ENCODE measurements around the gene INSYN2B. TPM values are rescaled to one million over a fixed set of nuclear protein-coding genes. Genes with fewer than 3 reads are reported as not detected.

Gene INSYN2B
- total and polyA plus RNA-seq, 2 of the 4 experiments (the other 2 are of a cell fraction), result 9.1 to 33.5 TPM

DNA sequence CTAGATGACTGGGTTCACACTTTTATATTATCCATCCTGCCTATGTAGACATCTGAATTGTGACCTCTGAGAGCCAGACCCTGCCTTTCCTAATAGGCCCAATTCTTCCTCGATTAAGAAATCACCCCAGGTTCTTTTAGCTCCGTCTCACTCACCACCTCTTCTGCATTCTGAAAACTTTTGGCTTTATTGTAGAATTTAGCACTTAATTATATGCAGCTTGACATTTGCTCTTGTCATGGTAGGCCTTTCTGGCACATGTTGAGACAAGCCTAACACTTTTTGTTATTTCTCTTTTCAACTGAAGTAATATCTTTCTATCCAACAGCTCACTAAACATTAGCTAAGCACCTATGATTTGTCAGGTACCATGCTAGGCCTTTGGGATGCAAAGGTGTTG is 163.3 kb downstream of the INSYN2B start:
- POLR2A ChIA-PET (ENCODE audit: unreplicated experiment), result no interaction called here
- intact Hi-C loops (cut with micrococcal nuclease), result no loop called here

More for the DNA sequence above, 163.3 kb downstream of the INSYN2B start:
- Histone ChIP-seq H3K4me1 (ENCODE audit: control insufficient read depth, insufficient read depth, low read length) (no peaks in the 10 kb centered on the region), H3K9me1 (ENCODE audit: insufficient read depth, low read length) (no peaks in the 10 kb centered on the region; the same call in 1 of the 2 replicates), H3K36me3 (ENCODE audit: control insufficient read depth, insufficient read depth, low read length) (no peaks in the 10 kb centered on the region), H2AK5ac (ENCODE audit: low read depth, low read length) (no peak overlapping the region), H3K9me3 (ENCODE audit: control insufficient read depth, insufficient read depth, low read length) (no peaks in the 10 kb centered on the region), H2AFZ (replicated peaks; ENCODE audit: low read length, poor library complexity) (no peak overlapping the region), H4K8ac (ENCODE audit: low read depth in 2 of 2, low read length in 2 of 2) (no peak overlapping the region), H3K27ac (ENCODE audit: insufficient read depth, low read length) (no peak overlapping the region), H2BK5ac (ENCODE audit: low read depth, low read length, poor library complexity, severe bottlenecking) (no peak overlapping the region), H3K4me3 (ENCODE audit: insufficient read depth, low read depth, low read length) (no peak overlapping the region), H2BK20ac (ENCODE audit: low read depth, low read length) (no peak overlapping the region), H2AK9ac (replicated peaks; ENCODE audit: low read depth, low read length, poor library complexity) (no peak overlapping the region), H3K14ac (replicated peaks; ENCODE audit: low read depth, low read length) (no peak overlapping the region), H2BK15ac (ENCODE audit: low read depth, low read length) (no peak overlapping the region), H4K20me1 (ENCODE audit: insufficient read depth, low read length) (no peaks in the 10 kb centered on the region), H3K9ac (ENCODE audit: low read depth, low read length) (no peak overlapping the region), H3K4me2 (ENCODE audit: low read depth, low read length) (no peak overlapping the region), H4K5ac (ENCODE audit: low read depth, low read length) (no peak overlapping the region), H3K18ac (ENCODE audit: low read depth, low read length) (no peak overlapping the region), H4K91ac (ENCODE audit: insufficient read depth, low read depth, low read length) (no peak overlapping the region), H3K27me3 (ENCODE audit: control insufficient read depth, insufficient read depth, low read length) (no peaks in the 10 kb centered on the region), H2BK120ac (ENCODE audit: low read depth, low read length) (no peak overlapping the region), H3K79me1 (ENCODE audit: low read depth in 1 of 2, low read length in 2 of 2) (no peaks in the 10 kb centered on the region), H3K56ac (ENCODE audit: extremely low read depth, insufficient read depth, low read length) (no peak overlapping the region), H3K23ac (ENCODE audit: low read depth, low read length) (no peak overlapping the region), H3K4ac (ENCODE audit: low read depth, low read length) (no peak overlapping the region)
- TF ChIP-seq SMC3 (IDR thresholded peaks at IDR 0.05; ENCODE audit: low read depth, low read length) (no peak), CEBPB (IDR thresholded peaks at IDR 0.05; ENCODE audit: low read depth, low read length) (no peak), RAD21 (IDR thresholded peaks at IDR 0.05; ENCODE audit: low read length) (no peak), MXI1 (IDR thresholded peaks at IDR 0.05; ENCODE audit: borderline replicate concordance, low read depth, low read length) (no peak), ELK1 (IDR thresholded peaks at IDR 0.05; ENCODE audit: borderline replicate concordance, low read depth, low read length) (no peak), BHLHE40 (IDR thresholded peaks at IDR 0.05; ENCODE audit: low read depth, low read length) (no peak), POLR2A (IDR thresholded peaks at IDR 0.05; ENCODE audit: low read depth, low read length) (no peak), RFX5 (IDR thresholded peaks at IDR 0.05; ENCODE audit: low read depth, low read length) (no peak), USF2 (IDR thresholded peaks at IDR 0.05; ENCODE audit: low read depth, low read length) (no peak), NFE2L2 (IDR thresholded peaks at IDR 0.05; ENCODE audit: low read depth, low read length) (no peak), RCOR1 (IDR thresholded peaks at IDR 0.05; ENCODE audit: insufficient replicate concordance, low read length) (no peak), MAZ (IDR thresholded peaks at IDR 0.05; ENCODE audit: borderline replicate concordance, low read depth, low read length) (no peak), CTCF (conservative IDR thresholded peaks at IDR 0.05; ENCODE audit: low read depth, low read length) (no peak), CHD1 (IDR thresholded peaks at IDR 0.05; ENCODE audit: low read depth, low read length) (no peak), FOS (IDR thresholded peaks at IDR 0.05; ENCODE audit: low read depth, low read length) (no peak)
- in situ Hi-C loops (cut with MboI; ENCODE audit: low sequenced_read_pairs), result no loop called here
- DNase-seq (no peak), ATAC-seq (ENCODE audit: low read depth) (no peak)
- no TSS peak for BruUV-seq (replicated peaks)
- CTCF ChIA-PET, result interaction anchor here (0.9 kb wide), 1 partner anchor 164 kb away, joined by 3 read pairs; no protein-coding TSS in a partner anchor
- dilution Hi-C loops (cut with HindIII; ENCODE audit: low sequenced_read_pairs, unreplicated experiment), result no loop called here
- WGBS, 2 experiments (ENCODE audit: extremely low coverage in 2 of 2, insufficient read length in 1 of 2), result no CpG with 5 or more reads among the region's 2 CpGs
